ENCODE measurements around the gene C11orf21.

The C11orf21 gene

GRCh38 chr11:2271327-2272227, 30.1 kb downstream of the C11orf21 start:
- DNase-seq (ENCODE audit: low read depth, low spot score), result peak; percentile 83

GRCh38 chr11:2271077-2271326, 30.7 kb downstream of the C11orf21 start:
- no peak for DNase-seq (ENCODE audit: low read depth, low spot score)

GRCh38 chr11:2270322-2271076, 31.2 kb downstream of the C11orf21 start, which contains the start of gene ASCL2:
Gene ASCL2 (minus strand): TSS chr11:2270588. CDS start chr11:2270332, 256 bp downstream.
- no peak for DNase-seq (ENCODE audit: low read depth, low spot score)

- peak; percentile 72 for DNase-seq (ENCODE audit: low read depth, low spot score)
These were observed 32.0 kb downstream of the C11orf21 start for GRCh38 chr11:2269601-2270321.

GRCh38 chr11:2268729-2269600, 32.8 kb downstream of the C11orf21 start:
- DNase-seq (ENCODE audit: low read depth, low spot score), result no peak

GRCh38 chr11:2267851-2268728, 33.6 kb downstream of the C11orf21 start:
- no peak for DNase-seq (ENCODE audit: low read depth, low spot score)

- no peak for DNase-seq (ENCODE audit: low read depth, low spot score)
These were observed 34.3 kb downstream of the C11orf21 start for GRCh38 chr11:2267306-2267850.

- DNase-seq (ENCODE audit: low read depth, low spot score), result no peak
These were observed 35.0 kb downstream of the C11orf21 start for GRCh38 chr11:2266586-2267305.

- no peak for DNase-seq (ENCODE audit: low read depth, low spot score)
These were observed 35.7 kb downstream of the C11orf21 start for GRCh38 chr11:2265854-2266585.

GRCh38 chr11:2265396-2265795, 36.3 kb downstream of the C11orf21 start:
- no peak for DNase-seq (ENCODE audit: low read depth, low spot score)

GRCh38 chr11:2264366-2265053, 37.2 kb downstream of the C11orf21 start:
- DNase-seq (ENCODE audit: low read depth, low spot score), result no peak

- DNase-seq (ENCODE audit: low read depth, low spot score), result no peak
These were observed 37.9 kb downstream of the C11orf21 start for GRCh38 chr11:2263724-2264360.

GRCh38 chr11:2263071-2263565, 38.6 kb downstream of the C11orf21 start:
- no peak for DNase-seq (ENCODE audit: low read depth, low spot score)

- DNase-seq (ENCODE audit: low read depth, low spot score), result no peak
These were observed 39.2 kb downstream of the C11orf21 start for GRCh38 chr11:2262301-2263070.

GRCh38 chr11:2261436-2262230, 40.1 kb downstream of the C11orf21 start:
- no peak for DNase-seq (ENCODE audit: low read depth, low spot score)
